ENCODE results near the gene UTP25. TPM values are rescaled to one million over a fixed set of nuclear protein-coding genes. Genes with fewer than 3 reads are reported as not detected.

UTP25 gene
- total RNA-seq, 1 experiment from 2014 or later, result 9.5 TPM

DNA sequence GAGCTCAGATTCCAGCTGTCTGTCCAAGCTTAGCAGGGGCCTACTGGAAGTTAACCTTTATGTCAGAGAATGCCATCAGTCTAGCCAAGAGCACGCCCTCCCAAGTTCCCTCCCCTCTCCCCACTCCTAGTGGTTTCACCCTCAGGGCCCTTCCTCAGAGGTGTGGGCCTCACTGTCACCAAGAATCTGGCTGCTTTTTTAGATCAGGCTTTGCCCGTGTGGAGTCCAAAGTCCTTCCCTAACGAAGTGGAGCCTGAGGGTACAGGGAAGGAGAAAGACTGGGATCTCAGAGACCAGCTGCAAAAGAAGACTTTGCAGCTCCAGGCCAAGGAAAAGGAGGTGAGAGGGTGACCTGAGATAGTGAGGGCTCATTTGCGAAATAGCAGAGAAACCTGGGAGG is 47.5 kb upstream of the UTP25 start:
- peaks cover 11% of the 10 kb centered on the region for H3K36me3 Mint-ChIP-seq (ENCODE audit: insufficient read depth, unreplicated experiment)
- no peaks in the 10 kb centered on the region for H3K9me3 ChIP-seq
- TF ChIP-seq CTCF (IDR thresholded peaks at IDR 0.05; ENCODE audit: insufficient read depth in 1 of 2, low read depth in 1 of 2, low read length in 1 of 2, severe bottlenecking in 1 of 2, unreplicated experiment in 1 of 2), result no peak
- no peaks in the 10 kb centered on the region for H3K36me3 ChIP-seq (ENCODE audit: control insufficient read depth, insufficient read depth, low read length)
- H3K4me3 Mint-ChIP-seq (ENCODE audit: unreplicated experiment), result peak overlapping the region; percentile 56
- H3K27ac Mint-ChIP-seq (ENCODE audit: unreplicated experiment), result peak overlapping the region; percentile 56
- DNase-seq, result peak; percentile 79 to 90
- H3K4me1 ChIP-seq, result peaks cover 36% of the 10 kb centered on the region
- ChIA-PET POLR2A (interaction anchor here (0.6 to 1.3 kb wide), 2 partner anchors 26 to 128 kb away, joined by 3 to 11 read pairs; partner anchors contain the start of gene IRF6), CTCF (interaction anchor here (0.8 kb wide), 1 partner anchor 47 kb away, joined by 3 read pairs; the partner anchor contains the start of gene UTP25)
- BruUV-seq (replicated peaks), result no TSS peak
- H3K27me3 Mint-ChIP-seq (ENCODE audit: insufficient read depth, unreplicated experiment), result no peaks in the 10 kb centered on the region
- peaks cover 19% of the 10 kb centered on the region for H3K4me1 Mint-ChIP-seq (ENCODE audit: low read depth, unreplicated experiment)
- no peaks in the 10 kb centered on the region for H3K27me3 ChIP-seq (replicated peaks; ENCODE audit: control insufficient read depth, insufficient read depth, low read length)
- H3K4me3 ChIP-seq (ENCODE audit: low read depth, low read length), result peak overlapping the region; percentile 7; the same call in 1 of the 2 replicates
- H3K9me3 Mint-ChIP-seq (ENCODE audit: unreplicated experiment), result no peaks in the 10 kb centered on the region
- intact Hi-C loops (cut with micrococcal nuclease; ENCODE audit: unreplicated experiment), result loop anchor here (1.0 kb wide), 1 partner anchor 32 kb away; no protein-coding TSS in a partner anchor

GRCh38 chr1:209783386-209783785 is 44.4 kb upstream of the UTP25 start:
- Mint-ChIP-seq H3K4me1 (ENCODE audit: low read depth, unreplicated experiment) (peaks cover 19% of the 10 kb centered on the region), H3K9me3 (ENCODE audit: unreplicated experiment) (no peaks in the 10 kb centered on the region), H3K27me3 (ENCODE audit: insufficient read depth, unreplicated experiment) (no peaks in the 10 kb centered on the region), H3K4me3 (ENCODE audit: unreplicated experiment) (peak overlapping the region; percentile 90), H3K36me3 (ENCODE audit: insufficient read depth, unreplicated experiment) (peaks cover 22% of the 10 kb centered on the region), H3K27ac (ENCODE audit: unreplicated experiment) (peak overlapping the region; percentile 96)
- DNase-seq, result no peak
- no peaks in the 10 kb centered on the region for H3K36me3 ChIP-seq (ENCODE audit: control insufficient read depth, insufficient read depth, low read length)
- TF ChIP-seq CTCF (IDR thresholded peaks at IDR 0.05; ENCODE audit: insufficient read depth in 1 of 2, low read depth in 1 of 2, low read length in 1 of 2, severe bottlenecking in 1 of 2, unreplicated experiment in 1 of 2), result no peak
- peaks cover 36% of the 10 kb centered on the region for H3K4me1 ChIP-seq
- no peaks in the 10 kb centered on the region for H3K27me3 ChIP-seq (replicated peaks; ENCODE audit: control insufficient read depth, insufficient read depth, low read length)
- H3K4me3 ChIP-seq (ENCODE audit: low read depth, low read length), result peak overlapping the region; percentile 73
- intact Hi-C loops (cut with micrococcal nuclease; ENCODE audit: unreplicated experiment), result no loop called here
- ChIA-PET POLR2A (interaction anchor here (1.7 kb wide), 1 partner anchor 23 kb away, joined by 21 read pairs; the partner anchor contains the start of gene IRF6), CTCF (no interaction called here)
- no peaks in the 10 kb centered on the region for H3K9me3 ChIP-seq
- BruUV-seq (replicated peaks), result no TSS peak

- H3K9me3 Mint-ChIP-seq (ENCODE audit: unreplicated experiment), result no peaks in the 10 kb centered on the region
- intact Hi-C loops (cut with micrococcal nuclease; ENCODE audit: unreplicated experiment), result loop anchor here (1.0 kb wide), 2 partner anchors 22 to 43 kb away; partner anchors contain the start of genes IRF6 and UTP25
These were observed 43.3 kb upstream of the UTP25 start, which contains the start of gene C1orf74 for GRCh38 chr1:209784265-209785169. TSS of gene C1orf74 (minus strand) at chr1:209784559. CDS start at chr1:209783634, 925 bp downstream.

More at GRCh38 chr1:209784265-209785169, 43.3 kb upstream of the UTP25 start, which contains the start of gene C1orf74:
- peak within 1 kb of the TSS; percentile 73 for H3K4me3 ChIP-seq (ENCODE audit: low read depth, low read length)
- H3K27me3 ChIP-seq (replicated peaks; ENCODE audit: control insufficient read depth, insufficient read depth, low read length), result no peaks in the 10 kb centered on the region
- DNase-seq, result peak; percentile 98 to 99
- Mint-ChIP-seq H3K27me3 (ENCODE audit: insufficient read depth, unreplicated experiment) (no peaks in the 10 kb centered on the region), H3K27ac (ENCODE audit: unreplicated experiment) (peak within 1 kb of the TSS; percentile 96), H3K4me1 (ENCODE audit: low read depth, unreplicated experiment) (peaks cover 19% of the 10 kb centered on the region), H3K36me3 (ENCODE audit: insufficient read depth, unreplicated experiment) (peaks cover 28% of the 10 kb centered on the region), H3K4me3 (ENCODE audit: unreplicated experiment) (peak within 1 kb of the TSS; percentile 90)
- peaks cover 4% of the 10 kb centered on the region; the same call in 1 of the 2 replicates for H3K36me3 ChIP-seq (ENCODE audit: control insufficient read depth, insufficient read depth, low read length)
- no peaks in the 10 kb centered on the region for H3K9me3 ChIP-seq
- ChIA-PET POLR2A (interaction anchor here (0.6 to 1.7 kb wide), 11 partner anchors 12 to 1829 kb away, joined by 3 to 21 read pairs (median 3); partner anchors contain the start of genes IRF6 and UTP25), CTCF (interaction anchor here (0.6 kb wide), 1 partner anchor 37 kb away, joined by 3 read pairs; no protein-coding TSS in a partner anchor)
- H3K4me1 ChIP-seq, result peaks cover 31% of the 10 kb centered on the region
- no peak for TF ChIP-seq CTCF (IDR thresholded peaks at IDR 0.05; ENCODE audit: insufficient read depth in 1 of 2, low read depth in 1 of 2, low read length in 1 of 2, severe bottlenecking in 1 of 2, unreplicated experiment in 1 of 2)
- BruUV-seq (replicated peaks), result TSS peak; percentile 93
